Fibroblast of lung (primary cell): ENCODE measurements around the gene WWC2.

Source experiments
- EZH2 ChIP-seq: IDR thresholded peaks from 2 replicates; pipeline ENCODE4 v1.5.1; 2012; ENCODE audit warnings: low read length, control low read depth, mild to moderate bottlenecking; ENCODE audit errors: missing control alignments
- TF ChIP-seq, protein P1 (sequence below), 2 donors: IDR thresholded peaks in 1 of 2; conservative IDR thresholded peaks in 1 of 2; 1 replicate in 1 of 2; 2 replicates in 1 of 2; pipeline ENCODE4 v1.5.1; 2011 to 2012; ENCODE audit warnings: low read length in 2 of 2, control low read depth in 1 of 2, inconsistent platforms in 1 of 2, low read depth in 1 of 2, mild to moderate bottlenecking in 1 of 2

GRCh38 chr4:183250831-183251230 is 151.8 kb downstream of the WWC2 start:
- TF ChIP-seq, protein P1, sequence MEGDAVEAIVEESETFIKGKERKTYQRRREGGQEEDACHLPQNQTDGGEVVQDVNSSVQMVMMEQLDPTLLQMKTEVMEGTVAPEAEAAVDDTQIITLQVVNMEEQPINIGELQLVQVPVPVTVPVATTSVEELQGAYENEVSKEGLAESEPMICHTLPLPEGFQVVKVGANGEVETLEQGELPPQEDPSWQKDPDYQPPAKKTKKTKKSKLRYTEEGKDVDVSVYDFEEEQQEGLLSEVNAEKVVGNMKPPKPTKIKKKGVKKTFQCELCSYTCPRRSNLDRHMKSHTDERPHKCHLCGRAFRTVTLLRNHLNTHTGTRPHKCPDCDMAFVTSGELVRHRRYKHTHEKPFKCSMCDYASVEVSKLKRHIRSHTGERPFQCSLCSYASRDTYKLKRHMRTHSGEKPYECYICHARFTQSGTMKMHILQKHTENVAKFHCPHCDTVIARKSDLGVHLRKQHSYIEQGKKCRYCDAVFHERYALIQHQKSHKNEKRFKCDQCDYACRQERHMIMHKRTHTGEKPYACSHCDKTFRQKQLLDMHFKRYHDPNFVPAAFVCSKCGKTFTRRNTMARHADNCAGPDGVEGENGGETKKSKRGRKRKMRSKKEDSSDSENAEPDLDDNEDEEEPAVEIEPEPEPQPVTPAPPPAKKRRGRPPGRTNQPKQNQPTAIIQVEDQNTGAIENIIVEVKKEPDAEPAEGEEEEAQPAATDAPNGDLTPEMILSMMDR (conservative IDR thresholded peaks at IDR 0.05 in 1 of 2, IDR thresholded peaks at IDR 0.05 in 1 of 2; ENCODE audit: low read depth in 1 of 2, low read length in 2 of 2), result no peak
- no peak for TF ChIP-seq EZH2
